ENCODE results near the gene ASF1B.

DNA sequence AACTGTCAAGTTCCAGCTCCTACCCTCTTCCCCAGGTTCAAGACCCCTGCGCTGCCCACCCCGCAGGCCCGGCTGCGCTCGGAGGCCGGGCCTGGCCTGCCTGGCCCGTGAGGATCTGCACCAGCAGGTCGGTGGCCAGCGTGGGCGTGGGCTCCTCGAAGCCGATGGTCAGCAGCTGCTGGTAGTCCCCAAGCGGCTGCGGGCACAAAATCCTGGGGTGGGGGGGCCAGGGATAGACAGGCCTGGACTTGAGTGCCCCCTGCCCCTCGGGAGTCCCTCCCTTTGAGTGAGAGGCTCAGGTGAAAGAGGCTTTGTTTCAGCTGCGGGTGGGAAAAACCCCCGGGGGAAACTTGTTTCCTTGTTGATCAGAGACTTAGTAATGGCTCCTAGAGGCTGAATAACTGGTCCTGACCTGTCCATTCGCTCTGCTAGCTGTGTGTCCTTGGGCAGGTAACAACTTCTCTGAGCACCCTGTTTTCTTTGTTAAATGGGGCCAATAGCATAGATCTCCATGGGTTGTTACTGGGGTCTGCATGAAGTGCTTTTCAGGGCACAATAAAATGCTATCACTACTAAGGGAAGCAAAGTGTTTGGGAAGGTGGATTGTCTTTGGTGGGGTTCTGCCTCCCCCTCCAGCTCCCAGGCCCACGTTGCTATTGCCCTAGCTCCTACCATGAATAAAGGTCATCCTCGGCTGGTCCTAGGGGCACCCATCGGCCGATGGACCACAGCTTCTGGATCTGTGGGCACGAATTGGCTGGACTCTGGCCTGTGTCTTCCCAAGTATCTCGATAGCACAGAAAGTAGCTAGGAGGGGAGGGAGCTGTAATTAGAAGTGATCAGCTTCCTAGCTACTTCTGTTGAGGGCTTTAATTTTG is 54.4 kb downstream of the ASF1B start:
- TF ChIP-seq, protein P1, sequence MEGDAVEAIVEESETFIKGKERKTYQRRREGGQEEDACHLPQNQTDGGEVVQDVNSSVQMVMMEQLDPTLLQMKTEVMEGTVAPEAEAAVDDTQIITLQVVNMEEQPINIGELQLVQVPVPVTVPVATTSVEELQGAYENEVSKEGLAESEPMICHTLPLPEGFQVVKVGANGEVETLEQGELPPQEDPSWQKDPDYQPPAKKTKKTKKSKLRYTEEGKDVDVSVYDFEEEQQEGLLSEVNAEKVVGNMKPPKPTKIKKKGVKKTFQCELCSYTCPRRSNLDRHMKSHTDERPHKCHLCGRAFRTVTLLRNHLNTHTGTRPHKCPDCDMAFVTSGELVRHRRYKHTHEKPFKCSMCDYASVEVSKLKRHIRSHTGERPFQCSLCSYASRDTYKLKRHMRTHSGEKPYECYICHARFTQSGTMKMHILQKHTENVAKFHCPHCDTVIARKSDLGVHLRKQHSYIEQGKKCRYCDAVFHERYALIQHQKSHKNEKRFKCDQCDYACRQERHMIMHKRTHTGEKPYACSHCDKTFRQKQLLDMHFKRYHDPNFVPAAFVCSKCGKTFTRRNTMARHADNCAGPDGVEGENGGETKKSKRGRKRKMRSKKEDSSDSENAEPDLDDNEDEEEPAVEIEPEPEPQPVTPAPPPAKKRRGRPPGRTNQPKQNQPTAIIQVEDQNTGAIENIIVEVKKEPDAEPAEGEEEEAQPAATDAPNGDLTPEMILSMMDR (IDR thresholded peaks at IDR 0.05 in 2 of 3, conservative IDR thresholded peaks at IDR 0.05 in 1 of 3; ENCODE audit: borderline replicate concordance in 1 of 3, insufficient read depth in 1 of 3, low read depth in 2 of 3, low read length in 2 of 3): no peak
- TF ChIP-seq POLR2AphosphoS5 (IDR thresholded peaks at IDR 0.05; ENCODE audit: low read depth, low read length) (no peak), EZH2 (IDR thresholded peaks at IDR 0.05) (no peak), POLR2A (IDR thresholded peaks at IDR 0.05; ENCODE audit: borderline replicate concordance, extremely low read depth, insufficient read depth, insufficient read length) (no peak), EZH2phosphoT487 (IDR thresholded peaks at IDR 0.05; ENCODE audit: borderline replicate concordance) (no peak), RAD21 (IDR thresholded peaks at IDR 0.05; ENCODE audit: low read depth) (no peak), ELF1 (IDR thresholded peaks at IDR 0.05; ENCODE audit: borderline replicate concordance, low read depth) (no peak), FOSL1 (IDR thresholded peaks at IDR 0.05; ENCODE audit: low read depth) (no peak), ZNF274 (IDR thresholded peaks at IDR 0.05; ENCODE audit: low read depth, low read length) (no peak)
- TF ChIP-seq, protein P2, sequence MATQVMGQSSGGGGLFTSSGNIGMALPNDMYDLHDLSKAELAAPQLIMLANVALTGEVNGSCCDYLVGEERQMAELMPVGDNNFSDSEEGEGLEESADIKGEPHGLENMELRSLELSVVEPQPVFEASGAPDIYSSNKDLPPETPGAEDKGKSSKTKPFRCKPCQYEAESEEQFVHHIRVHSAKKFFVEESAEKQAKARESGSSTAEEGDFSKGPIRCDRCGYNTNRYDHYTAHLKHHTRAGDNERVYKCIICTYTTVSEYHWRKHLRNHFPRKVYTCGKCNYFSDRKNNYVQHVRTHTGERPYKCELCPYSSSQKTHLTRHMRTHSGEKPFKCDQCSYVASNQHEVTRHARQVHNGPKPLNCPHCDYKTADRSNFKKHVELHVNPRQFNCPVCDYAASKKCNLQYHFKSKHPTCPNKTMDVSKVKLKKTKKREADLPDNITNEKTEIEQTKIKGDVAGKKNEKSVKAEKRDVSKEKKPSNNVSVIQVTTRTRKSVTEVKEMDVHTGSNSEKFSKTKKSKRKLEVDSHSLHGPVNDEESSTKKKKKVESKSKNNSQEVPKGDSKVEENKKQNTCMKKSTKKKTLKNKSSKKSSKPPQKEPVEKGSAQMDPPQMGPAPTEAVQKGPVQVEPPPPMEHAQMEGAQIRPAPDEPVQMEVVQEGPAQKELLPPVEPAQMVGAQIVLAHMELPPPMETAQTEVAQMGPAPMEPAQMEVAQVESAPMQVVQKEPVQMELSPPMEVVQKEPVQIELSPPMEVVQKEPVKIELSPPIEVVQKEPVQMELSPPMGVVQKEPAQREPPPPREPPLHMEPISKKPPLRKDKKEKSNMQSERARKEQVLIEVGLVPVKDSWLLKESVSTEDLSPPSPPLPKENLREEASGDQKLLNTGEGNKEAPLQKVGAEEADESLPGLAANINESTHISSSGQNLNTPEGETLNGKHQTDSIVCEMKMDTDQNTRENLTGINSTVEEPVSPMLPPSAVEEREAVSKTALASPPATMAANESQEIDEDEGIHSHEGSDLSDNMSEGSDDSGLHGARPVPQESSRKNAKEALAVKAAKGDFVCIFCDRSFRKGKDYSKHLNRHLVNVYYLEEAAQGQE (IDR thresholded peaks at IDR 0.05; ENCODE audit: low read depth): no peak
- TF ChIP-seq, protein P3, sequence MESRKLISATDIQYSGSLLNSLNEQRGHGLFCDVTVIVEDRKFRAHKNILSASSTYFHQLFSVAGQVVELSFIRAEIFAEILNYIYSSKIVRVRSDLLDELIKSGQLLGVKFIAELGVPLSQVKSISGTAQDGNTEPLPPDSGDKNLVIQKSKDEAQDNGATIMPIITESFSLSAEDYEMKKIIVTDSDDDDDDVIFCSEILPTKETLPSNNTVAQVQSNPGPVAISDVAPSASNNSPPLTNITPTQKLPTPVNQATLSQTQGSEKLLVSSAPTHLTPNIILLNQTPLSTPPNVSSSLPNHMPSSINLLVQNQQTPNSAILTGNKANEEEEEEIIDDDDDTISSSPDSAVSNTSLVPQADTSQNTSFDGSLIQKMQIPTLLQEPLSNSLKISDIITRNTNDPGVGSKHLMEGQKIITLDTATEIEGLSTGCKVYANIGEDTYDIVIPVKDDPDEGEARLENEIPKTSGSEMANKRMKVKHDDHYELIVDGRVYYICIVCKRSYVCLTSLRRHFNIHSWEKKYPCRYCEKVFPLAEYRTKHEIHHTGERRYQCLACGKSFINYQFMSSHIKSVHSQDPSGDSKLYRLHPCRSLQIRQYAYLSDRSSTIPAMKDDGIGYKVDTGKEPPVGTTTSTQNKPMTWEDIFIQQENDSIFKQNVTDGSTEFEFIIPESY (IDR thresholded peaks at IDR 0.05; ENCODE audit: extremely low read depth, insufficient replicate concordance, low read length): no peak
- TF ChIP-seq, protein P4, sequence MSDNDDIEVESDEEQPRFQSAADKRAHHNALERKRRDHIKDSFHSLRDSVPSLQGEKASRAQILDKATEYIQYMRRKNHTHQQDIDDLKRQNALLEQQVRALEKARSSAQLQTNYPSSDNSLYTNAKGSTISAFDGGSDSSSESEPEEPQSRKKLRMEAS (IDR thresholded peaks at IDR 0.05): no peak

Data from HCT116 (cell line).